ENCODE data around the gene HHAT.
A peak's percentile ranks its signal among the peaks of the same experiment; 100 is the strongest.

HHAT gene

GRCh38 chr1:210618369-210618768 lies 289.7 kb downstream of the HHAT start:
- peak; percentile 74 for DNase-seq

- DNase-seq: no peak
Measured at GRCh38 chr1:210620867-210621488, 292.3 kb downstream of the HHAT start.

- DNase-seq: no peak
Measured at GRCh38 chr1:210621712-210622111, 293.0 kb downstream of the HHAT start.

GRCh38 chr1:210624722-210625121 lies 296.0 kb downstream of the HHAT start:
- DNase-seq: no peak

- DNase-seq: no peak
Measured at GRCh38 chr1:210625715-210626114, 297.0 kb downstream of the HHAT start.

GRCh38 chr1:210626341-210626740 lies 297.6 kb downstream of the HHAT start:
- DNase-seq: no peak

GRCh38 chr1:210627755-210628154 lies 299.1 kb downstream of the HHAT start:
- no peak for DNase-seq

GRCh38 chr1:210629276-210629675 lies 300.6 kb downstream of the HHAT start:
- no peak for DNase-seq

- DNase-seq: no peak
Measured at GRCh38 chr1:210631399-210631798, 302.7 kb downstream of the HHAT start.

- DNase-seq: no peak
Measured at GRCh38 chr1:210633140-210633539, 304.4 kb downstream of the HHAT start.

- DNase-seq: no peak
Measured at GRCh38 chr1:210633636-210634035, 304.9 kb downstream of the HHAT start.

- no peak for DNase-seq
Measured at GRCh38 chr1:210635108-210635507, 306.4 kb downstream of the HHAT start.

GRCh38 chr1:210641582-210641981 lies 312.9 kb downstream of the HHAT start:
- no peak for DNase-seq

- no peak for DNase-seq
Measured at GRCh38 chr1:210645582-210646257, 317.0 kb downstream of the HHAT start.

GRCh38 chr1:210646258-210646616 lies 317.5 kb downstream of the HHAT start:
- peak; percentile 39 for DNase-seq

- peak; percentile 40 for DNase-seq
Measured at GRCh38 chr1:210647406-210648333, 319.0 kb downstream of the HHAT start.

- no peak for DNase-seq
Measured at GRCh38 chr1:210648588-210649269, 320.0 kb downstream of the HHAT start.

GRCh38 chr1:210650403-210650802 lies 321.7 kb downstream of the HHAT start:
- DNase-seq: no peak

- DNase-seq: no peak
Measured at GRCh38 chr1:210652329-210652954, 323.7 kb downstream of the HHAT start.

GRCh38 chr1:210653771-210654170 lies 325.1 kb downstream of the HHAT start:
- no peak for DNase-seq

- DNase-seq: no peak
Measured at GRCh38 chr1:210654176-210654981, 325.7 kb downstream of the HHAT start.

- DNase-seq: no peak
Measured at GRCh38 chr1:210655511-210655910, 326.8 kb downstream of the HHAT start.

Measured in NCI-H524 treated with DMSO at 0.1 percent for 48 hours (cell line).